ENCODE data around the gene IMMP2L.
"Not testable (repeated sequence)": the region's sequence is repeated elsewhere in the genome, so short reads cannot be mapped to it uniquely, and the experiment has no call there.

Gene IMMP2L

DNA sequence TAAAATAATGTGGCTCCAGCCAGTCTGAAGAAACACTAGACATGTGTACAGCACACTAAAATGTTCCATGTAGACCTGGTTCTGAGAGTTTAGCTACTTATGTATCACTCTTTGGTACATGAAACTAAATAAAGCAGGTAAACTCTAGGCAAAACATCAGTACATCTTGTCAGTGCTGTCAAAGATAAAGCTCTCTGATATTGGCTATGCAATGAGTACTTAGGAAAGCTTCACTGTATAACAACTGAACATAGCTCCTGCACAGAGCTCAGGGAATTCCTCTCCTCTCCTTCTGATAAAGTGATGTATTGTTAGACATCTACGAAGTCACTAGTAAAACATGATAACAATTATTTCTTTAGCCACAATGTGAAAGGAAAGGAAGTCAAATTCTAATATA lies 467.9 kb downstream of the IMMP2L start:
- DNase-seq, result no peak

- no peak for DNase-seq
These were observed 468.8 kb downstream of the IMMP2L start for GRCh38 chr7:111093496-111093895.

DNA sequence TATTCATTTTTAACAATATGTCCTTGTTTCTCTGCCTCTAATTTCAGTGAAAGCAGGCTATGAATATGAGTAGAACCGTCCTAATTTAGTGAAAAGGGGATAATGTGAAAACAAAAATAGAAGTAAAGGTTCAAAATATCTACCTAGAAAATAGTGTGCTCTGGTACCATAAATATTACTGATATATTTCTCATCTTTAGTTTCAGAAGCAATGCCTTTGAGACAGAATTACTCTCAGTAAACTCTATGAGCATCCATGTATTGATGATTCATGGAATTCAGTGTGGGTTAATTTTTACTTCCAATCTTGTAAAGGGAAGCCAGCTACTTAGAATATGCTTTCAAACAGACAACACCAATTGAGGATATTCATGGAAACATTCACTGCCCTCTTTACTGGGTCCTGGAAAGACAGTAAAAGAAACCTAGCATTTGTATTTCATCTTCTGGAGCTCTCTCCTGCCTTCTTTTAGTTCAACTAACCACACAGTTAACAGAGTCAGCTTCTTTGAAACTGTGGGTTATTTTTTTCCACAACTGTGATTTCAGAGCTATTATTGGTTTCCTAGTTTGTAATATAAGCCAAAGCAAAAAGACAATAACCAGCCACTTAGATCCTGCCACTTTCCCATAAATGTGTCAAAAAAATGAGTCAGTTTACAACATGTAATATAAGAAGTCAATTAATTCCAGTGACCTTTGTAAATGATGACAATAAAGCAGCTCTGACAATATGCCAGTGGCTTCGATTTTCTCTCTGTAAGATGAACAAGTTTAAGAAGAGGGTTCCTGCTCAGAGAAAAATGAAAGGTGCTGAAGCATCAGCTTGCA lies 469.7 kb downstream of the IMMP2L start:
- DNase-seq, result no peak

DNA sequence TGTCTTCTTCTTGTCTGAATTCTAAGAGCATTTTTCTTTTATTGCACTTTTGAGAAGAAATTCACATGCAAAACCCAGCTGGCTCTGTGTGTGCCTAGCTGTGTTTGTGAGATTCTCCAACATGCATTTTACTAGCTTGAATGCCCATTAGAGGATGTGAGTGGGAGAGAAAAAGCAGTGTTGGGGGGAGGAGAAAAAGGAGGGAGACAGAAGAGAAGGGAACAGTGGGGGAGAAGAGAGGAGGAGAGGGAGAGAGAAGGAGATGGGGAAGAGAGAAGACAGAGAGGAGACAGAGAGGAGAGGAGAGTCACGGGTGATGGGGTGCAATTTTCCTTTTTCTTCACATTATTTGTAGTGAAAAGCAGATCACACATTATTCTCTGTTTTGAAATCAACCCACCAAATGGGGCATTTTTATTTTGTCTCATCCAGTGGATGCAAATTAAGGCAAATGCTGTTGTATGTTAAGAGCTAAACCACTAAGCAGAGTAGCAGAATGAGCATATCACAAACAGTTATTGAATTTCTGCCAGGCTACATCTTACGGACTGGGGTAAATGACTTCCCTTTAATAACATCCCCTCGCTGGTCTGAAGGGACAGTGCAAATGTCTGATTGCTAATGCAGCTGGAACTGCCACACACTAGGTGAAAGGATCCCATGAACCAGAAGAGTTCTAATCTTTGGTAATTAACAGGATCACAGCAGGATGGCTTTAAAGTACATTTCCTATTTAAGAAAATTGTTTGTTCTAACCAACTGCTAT lies 470.5 kb downstream of the IMMP2L start:
- no peak for DNase-seq

GRCh38 chr7:111090846-111091245 lies 471.4 kb downstream of the IMMP2L start, which contains the start of gene LRRN3:
LRRN3 (plus strand) TSS chr7:111091127; CDS start chr7:111122773, 31,646 bp downstream.
- DNase-seq, result peak; percentile 21

GRCh38 chr7:111089822-111090426 lies 472.4 kb downstream of the IMMP2L start:
- DNase-seq, result no peak

GRCh38 chr7:111088328-111088727 lies 474.0 kb downstream of the IMMP2L start:
- no peak for DNase-seq

- no peak for DNase-seq
These were observed 475.8 kb downstream of the IMMP2L start for GRCh38 chr7:111086532-111086931.

DNA sequence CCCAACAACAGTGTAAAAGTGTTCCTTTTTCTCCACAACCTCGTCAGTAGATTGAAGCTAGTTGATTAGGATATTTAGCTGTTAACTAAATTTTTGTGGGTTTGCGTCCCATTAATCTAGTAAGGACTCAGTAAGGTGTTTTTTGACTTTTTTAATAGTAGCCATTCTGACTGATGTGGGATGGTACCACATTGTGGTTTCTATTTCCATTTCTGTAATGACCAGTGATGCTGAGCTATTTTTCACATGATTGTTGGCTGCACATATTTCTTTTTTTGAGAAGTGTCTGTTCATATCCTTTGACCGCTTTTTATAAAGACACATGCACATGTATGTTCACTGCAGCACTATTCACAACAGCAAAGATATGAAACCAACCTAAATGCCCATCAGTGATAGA lies 476.9 kb downstream of the IMMP2L start:
- no peak for DNase-seq

DNA sequence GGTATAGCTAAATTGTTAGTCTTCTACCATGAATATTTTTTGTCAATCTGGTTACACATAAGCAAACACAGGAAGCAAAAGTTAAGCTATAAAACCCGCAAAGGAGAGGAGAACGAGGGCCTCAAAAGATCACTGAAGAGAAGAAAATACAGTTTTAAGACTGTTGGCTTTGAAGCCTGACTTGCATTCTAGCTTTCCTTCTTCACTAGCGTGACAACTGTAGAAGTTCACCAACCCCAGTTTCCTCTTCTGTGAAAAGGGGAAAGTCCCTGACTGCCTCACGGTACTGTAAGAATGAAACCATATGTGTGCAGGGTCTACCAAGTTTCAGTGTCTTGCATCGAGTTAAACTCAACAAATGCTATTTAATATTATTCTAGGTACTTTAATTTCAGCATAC lies 478.9 kb downstream of the IMMP2L start:
- no peak for DNase-seq

- no peak for DNase-seq
These were observed 479.9 kb downstream of the IMMP2L start for GRCh38 chr7:111082351-111082750.

DNA sequence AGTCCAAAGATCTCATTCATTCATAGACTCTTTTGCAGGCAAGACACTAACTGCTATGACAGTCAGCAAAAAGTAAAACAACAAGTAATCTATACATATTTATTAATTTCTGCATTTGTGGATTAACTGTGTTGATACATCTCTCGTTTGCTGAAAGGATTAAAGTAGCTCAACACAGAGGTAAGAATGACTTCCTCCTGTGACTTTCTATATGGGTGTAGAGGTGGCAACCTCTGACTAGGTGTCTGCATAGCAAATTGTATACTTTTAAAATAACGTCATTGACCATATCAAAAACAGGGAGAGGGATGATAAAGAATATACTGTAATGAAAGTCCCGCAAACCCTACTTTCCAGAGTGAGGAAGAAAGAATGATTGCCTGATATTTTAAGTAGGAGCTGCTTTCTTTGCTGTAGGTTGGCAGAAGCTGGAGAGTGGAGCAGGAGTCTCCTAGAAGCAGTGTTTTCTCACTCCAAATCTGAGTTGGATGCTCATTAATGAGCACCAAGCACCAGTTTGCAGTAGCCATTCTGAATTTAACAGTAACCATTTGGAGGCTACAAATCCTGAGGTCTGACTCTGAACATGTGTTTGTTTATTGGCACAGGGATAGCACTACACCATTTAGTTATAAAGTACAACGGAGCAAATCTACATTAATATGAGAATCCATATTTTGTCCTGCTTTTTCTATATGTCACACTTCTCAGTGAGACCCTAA lies 480.6 kb downstream of the IMMP2L start:
- no peak for DNase-seq

DNA sequence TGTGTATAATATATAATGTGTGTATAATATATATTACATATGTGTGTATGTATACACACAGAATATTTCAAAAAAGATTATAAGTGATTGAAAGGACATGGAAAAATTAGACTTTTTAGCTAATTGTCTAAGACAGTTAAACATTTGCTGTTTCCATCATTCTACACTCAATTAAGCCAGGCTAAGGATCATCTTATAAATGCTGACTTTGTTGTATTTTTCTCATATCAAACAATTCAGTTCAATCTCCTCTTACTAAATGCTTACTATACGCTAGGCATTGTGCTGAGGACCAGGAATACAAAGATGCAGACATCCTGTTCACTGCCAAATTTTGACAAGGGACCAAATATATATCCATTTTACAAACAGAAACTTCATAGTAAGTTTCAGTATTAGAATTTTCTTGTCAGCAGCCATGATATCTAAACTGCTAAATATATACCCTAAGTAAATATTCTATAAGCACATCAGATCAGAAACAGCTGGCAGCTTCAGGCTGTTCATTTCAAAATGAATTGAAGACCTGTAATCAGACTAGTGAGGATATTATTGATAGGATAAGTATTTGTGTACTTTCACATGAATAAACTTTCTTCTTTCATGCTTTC lies 481.7 kb downstream of the IMMP2L start:
- no peak for DNase-seq

DNA sequence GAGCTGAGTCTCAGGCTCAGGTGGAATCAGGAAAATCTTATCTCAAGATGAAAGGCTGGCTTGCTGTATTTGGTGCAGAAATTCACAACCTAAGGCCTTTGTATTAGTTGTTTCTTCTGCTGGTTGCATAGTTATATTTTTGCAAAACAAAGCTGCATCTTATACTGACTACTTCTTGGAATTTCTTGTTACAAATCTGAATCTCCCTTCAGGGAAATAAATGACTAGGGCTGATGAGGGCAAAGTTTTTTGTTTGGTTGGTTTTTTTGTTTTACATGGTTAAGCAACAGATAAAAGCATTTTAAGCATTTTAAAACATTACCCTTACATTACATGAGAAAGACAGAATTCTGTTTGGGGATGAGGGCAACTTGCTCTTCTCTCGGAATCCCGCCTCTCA lies 485.3 kb downstream of the IMMP2L start:
- DNase-seq, result no peak

- DNase-seq, result no peak
These were observed 486.1 kb downstream of the IMMP2L start for GRCh38 chr7:111076205-111076604.

- no peak for DNase-seq
These were observed 486.8 kb downstream of the IMMP2L start for GRCh38 chr7:111075498-111075897.

- no peak for DNase-seq
These were observed 487.5 kb downstream of the IMMP2L start for GRCh38 chr7:111074748-111075146.

GRCh38 chr7:111074071-111074747 lies 488.1 kb downstream of the IMMP2L start:
- DNase-seq, result no peak

DNA sequence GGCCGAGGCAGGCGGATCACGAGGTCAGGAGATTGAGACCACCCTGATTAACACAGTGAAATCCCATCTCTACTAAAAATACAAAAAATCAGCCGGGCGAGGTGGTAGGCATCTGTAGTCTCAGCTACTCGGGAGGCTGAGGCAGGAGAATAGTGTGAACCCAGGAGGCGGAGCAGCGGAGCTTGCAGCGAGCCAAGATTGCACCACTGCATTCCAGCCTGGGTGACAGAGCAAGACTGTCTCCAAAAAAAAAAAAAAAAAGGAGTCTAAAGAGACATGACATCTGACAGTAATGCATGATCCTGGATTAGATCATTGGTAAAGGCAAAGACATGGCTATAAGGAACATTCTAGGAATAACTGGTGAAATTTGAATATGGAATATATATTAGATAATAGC lies 489.6 kb downstream of the IMMP2L start:
- DNase-seq, result not testable (repeated sequence)

GRCh38 chr7:111071556-111071955 lies 490.7 kb downstream of the IMMP2L start:
- no peak for DNase-seq

GRCh38 chr7:111068618-111069017 lies 493.7 kb downstream of the IMMP2L start:
- DNase-seq, result no peak

DNA sequence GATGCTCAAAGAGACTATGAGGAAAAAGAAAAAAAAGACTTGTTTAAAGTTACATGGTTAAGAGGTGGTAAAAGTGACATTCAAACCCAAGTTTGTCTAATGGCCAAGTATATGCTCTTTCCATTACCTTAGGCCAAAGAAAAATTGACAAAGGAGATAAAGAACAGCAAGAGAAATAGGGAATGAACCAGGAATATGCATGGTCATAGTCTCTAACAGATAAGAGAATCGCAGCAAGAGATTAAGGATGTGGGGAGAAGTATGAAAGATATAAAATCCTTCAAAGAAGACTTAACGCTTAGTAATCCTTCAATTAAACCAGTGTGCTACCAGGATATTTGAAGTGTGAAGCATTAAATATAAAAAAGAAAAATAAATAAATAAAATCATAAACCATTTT lies 494.6 kb downstream of the IMMP2L start:
- DNase-seq, result no peak
